Left renal cortex interstitium (tissue), 4 donors: ENCODE measurements around the gene PPM1E. TPM values are rescaled to one million over a fixed set of nuclear protein-coding genes. Genes with fewer than 3 reads are reported as not detected.
"Not testable (repeated sequence)": the region's sequence is repeated elsewhere in the genome, so short reads cannot be mapped to it uniquely, and the experiment has no call there.

Experiments used
- DNase-seq, 4 donors: peaks; one replicate each; pipeline ENCODE4 v3.0.0-alpha.2; 2013; ENCODE audit warnings: low read depth in 4 of 4, low spot score in 2 of 4, missing footprints in 1 of 4
- polyA plus RNA-seq, 4 donors: library from polyadenylated mRNA; unstranded; fragments of 120-200 nt; gene quantifications; one replicate each; pipeline ENCODE4 v1.2.1, GENCODE V29; 2013; ENCODE audit not compliant: insufficient read length in 4 of 4

PPM1E gene
- 1 to 10 TPM; 3.4 to 4.2 (median 3.6) TPM for polyA plus RNA-seq

DNA sequence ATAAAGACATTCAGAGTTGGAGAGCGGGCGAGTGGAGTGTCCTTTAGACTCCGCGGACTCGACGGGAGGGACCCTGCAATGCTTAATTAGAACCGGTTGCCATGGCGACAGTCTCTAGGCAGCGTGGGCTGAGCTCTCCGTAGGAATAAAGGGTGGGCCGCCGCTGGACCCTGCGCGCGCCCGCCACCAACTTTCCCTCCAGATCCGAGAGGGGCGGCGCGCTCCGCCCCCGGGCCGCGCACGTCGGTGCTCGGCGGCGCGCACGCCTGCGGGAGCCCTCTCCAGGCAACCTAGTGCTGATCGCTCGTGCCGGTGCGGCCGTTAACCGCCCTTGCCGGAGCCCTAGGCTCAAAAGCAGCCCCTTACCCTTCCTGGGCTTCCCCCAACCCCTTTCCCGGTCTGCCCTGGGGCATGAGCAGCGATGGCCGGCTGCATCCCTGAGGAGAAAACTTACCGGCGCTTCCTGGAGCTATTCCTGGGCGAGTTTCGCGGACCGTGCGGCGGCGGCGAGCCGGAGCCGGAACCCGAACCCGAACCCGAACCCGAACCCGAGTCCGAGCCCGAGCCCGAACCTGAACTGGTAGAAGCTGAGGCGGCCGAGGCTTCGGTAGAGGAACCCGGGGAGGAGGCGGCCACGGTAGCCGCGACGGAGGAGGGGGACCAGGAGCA, at the start of gene PPM1E:
Gene PPM1E (plus strand): TSS at position 278 of the 669 bp plus-strand sequence.
- DNase-seq = peak in 3 of 4 donors; percentile 61 to 83 (median 70)

DNA sequence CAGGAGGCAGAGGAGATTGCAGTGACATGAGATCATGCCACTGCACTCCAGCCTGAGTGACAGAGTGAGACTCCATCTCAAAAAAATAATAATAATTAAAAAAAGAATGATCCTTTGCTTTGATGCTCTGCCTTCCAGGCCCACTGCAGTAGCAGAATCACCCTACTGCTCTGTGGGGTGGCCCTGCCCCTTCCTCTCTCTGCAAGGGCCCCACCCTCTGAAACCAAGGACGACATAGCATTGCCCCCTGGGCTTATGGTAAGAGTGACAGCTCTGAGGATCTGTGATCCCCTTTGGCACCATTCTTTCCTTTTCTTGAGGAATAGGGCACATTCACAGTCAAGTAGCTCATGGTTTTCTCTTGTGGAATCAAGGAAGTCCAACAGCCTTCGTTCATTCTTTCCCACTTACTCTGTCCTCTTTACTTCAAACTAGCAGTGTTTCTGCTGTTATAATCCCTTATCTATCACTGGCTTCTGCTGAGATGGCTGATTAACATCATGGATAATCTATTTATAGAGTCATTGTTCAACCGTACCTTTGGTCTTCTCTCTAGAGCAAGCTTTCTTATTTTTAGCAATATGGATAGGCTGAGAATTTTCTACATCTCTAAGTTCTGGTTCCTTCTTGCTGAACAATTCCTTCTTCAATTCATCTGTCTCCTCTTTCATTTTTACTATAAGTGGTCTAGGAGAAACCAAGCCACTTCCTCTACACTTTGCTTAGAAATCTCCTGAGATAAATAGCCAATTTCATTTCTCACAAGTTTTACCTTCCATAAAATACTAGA, 49.1 kb upstream of the PPM1E start:
- DNase-seq = no peak

DNA sequence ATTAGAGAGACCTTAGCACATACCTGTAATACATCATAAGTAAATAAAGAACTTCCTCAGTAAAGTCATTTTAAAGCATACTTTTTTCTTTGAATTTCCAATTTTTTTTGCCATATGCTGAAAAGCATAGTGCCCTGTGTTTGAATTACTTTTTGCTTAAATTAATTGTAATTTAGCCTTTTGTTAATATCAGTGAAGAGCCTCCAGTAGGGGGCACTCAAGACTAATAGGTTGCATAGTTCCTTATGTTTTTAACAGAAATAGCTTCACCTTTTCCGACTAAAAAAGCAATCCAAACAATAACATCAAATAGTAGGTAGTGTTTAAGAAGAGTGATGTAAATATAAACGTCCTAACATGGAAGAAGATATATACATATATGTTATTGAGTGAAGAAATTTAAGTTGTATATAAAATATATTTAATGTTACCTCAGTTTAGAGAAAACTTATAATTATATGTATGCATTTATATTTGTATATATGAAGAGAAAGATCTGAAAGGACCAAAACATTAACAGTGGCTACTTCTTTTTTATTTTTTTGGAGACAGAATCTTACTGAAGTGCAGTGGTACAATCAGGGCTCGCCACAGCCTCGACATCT, 44.6 kb upstream of the PPM1E start:
- peak in 2 of 4 donors; percentile 29 to 52 for DNase-seq

DNA sequence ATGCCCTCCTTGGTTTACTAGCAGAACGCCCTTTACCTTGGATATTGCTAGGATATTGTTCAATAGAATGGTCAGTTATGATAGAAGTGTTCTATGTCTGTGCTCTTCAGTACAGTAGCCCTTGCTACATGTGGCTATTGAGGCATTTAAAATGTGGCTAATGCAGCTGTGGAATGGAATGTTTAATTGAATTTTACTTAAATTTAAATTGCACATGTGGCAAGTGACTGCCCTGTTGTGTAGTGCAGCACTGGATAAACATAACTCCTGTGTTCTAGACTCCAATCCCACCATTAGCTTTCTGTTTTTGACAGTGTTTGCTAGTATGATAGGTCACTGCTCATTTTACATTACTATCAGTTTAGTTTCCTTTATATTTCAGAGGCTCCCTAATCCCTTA, 33.4 kb upstream of the PPM1E start:
- DNase-seq = no peak

DNA sequence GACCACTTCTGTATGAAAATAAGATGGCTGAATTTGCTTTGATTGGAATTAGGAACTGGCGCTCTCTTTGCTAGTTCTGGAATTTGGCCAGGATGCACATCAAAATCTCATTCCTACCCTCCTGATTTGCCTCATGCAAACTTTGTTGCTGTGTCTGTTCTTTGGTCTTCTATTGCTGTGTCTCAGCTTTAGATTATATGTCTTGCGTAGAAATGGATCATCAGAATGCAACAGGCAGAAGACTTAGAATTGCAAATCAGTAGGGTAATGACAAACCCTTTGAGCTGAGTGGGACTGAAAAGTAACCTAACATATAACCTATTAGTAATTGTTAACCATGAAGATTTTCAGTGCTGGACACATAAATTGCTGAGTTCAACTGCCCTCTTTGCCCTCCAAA, 33.0 kb upstream of the PPM1E start:
- no peak for DNase-seq

DNA sequence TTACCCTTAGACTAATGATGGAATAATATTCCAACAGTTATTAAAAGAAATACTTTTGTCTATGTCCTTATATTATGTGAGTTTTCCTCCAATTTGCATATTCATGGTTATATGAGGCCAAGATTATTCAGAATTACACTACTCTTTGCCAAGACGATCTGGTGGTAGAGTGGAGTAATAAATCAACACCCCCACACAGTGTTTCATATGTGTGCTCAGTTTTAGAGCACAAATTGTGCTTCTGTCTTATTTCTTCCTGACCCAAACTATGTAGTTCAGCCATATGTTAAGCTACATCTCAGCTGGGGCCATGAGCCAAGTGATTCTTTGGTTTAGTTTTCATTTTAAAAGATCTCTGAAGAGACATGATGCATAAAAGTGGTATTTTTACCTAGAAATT, 26.9 kb upstream of the PPM1E start:
- no peak for DNase-seq

DNA sequence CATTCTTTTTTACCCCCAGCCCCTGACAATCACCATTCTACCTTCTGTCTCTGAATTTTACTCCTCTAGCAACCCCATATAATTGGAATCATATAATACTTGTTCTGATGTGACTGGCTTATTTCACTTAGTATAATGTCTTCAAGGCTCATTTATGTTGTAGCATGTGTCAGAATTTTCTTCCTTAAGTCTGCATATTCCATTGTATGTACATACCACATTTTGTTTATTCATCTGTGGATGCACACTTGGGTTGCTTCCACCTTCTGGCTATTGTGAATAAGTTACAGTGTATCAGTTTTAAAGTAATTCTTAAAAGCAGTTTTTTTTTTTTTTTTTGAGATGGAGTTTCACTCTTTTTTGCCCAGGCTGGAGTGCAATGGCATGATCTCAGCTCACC, 24.7 kb upstream of the PPM1E start:
- DNase-seq = no peak

DNA sequence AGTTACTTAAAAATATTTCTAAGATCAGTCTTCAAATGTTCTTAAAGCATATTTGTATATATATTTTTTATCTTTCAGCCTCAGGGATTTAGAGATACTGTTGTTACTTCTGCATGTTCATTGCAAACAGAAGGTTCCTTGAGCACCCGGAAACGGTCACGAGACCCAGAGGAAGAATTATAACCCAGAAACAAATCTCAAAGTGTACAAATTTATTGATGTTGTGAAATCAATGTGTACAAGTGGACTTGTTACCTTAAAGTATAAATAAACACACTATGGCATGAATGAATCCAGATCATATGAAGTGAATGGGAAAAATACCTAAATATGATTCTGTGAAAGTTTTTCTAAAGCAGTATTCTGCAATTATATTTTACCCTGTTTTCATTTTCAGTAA, 21.6 kb upstream of the PPM1E start:
- DNase-seq = no peak

DNA sequence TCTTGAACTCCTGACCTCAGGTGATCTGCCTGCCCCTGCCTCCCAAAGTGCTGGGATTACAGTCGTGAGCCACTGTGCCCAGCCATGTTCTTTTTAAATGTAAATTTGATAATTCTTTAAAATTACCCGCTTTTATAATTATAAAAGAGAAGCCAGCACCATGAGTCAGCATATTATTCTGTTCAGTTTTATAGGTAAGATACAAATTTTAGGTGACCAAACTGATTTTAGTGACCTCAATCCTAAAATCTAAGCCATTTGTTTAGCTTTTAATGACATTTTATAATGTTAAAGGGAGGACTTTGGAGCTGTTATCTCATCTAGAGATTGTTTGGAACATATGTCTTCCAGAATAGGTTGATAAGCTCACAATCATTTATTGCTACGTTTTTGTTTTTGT, 20.8 kb upstream of the PPM1E start:
- DNase-seq = no peak

DNA sequence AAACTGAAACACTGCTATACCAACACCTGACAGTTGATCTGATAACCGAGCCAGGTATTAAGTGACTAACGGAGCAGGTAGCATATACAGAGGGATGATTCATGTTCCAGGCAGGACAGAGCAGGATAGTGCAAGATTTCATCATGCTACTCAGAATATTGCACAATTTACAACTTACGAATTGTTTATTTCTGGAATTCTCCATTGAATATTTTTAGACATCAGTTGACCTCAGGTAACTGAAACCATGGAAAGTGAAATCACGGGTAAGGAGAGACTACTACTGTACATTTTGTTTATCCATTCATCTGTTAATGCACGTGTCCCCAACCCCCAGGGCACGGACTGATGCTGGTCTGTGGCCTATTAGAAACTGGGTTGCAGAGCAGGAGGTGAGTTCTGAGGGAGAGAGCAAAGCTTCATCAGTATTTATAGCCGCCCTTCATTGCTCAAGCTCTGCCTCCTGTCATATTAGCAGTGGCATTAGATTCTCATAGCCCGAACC, 14.5 kb upstream of the PPM1E start:
- no peak for DNase-seq

DNA sequence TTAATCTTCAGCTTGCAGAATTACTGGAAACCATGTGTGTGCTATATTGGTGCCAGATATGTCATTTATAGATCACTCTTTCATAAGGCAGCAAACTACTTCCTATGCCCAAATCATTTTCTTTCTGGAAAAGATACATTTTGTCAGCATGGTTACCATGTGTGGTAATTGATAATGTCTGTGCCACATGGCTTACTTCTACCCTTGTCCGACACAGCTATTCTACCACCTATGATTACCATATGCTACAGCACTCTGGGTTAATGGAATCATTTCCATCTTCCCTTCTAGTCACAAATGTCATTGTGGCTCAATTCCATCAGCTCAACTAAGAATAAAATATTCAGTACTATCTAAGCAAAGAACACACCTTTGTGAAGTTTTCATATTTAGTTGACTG, 8.0 kb upstream of the PPM1E start:
- no peak for DNase-seq

DNA sequence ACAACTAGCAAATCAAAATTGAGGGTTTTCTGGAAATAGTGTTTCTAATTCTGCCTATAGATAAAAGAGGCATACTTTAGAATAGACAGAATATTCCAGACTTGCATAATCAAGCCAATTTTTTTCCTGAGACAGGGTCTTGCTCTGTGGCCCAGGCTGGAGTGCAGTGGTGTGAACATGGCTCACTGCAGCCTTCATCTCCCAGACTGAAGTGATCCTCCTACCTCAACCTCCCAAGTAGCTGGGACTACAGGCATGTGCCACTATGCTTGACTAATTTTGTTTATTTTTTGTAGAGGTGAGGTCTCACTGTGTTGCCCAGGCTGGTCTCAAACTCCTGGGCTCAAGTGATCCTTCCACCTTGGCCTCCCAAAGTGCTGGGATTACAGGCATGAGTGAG, 6.0 kb upstream of the PPM1E start:
- not testable (repeated sequence) for DNase-seq

DNA sequence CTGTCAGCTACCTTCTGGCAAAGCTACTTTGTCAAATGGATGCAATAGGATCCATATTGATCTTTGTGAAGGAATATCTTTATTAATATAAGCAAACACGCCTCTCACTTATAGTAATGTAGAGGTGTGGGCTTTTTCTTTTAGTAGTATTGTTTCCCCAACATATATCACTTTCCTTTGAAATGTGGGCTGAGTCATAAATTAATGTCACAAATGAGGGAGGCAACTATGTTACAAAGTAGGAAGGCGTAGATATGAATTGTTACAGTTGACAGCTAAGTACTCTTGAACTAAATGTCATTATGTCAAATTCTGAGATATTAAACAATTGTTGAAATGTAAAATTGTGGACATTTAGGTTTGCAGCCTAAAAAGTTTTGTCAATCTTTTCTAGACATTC, 2.6 kb upstream of the PPM1E start:
- DNase-seq = no peak

DNA sequence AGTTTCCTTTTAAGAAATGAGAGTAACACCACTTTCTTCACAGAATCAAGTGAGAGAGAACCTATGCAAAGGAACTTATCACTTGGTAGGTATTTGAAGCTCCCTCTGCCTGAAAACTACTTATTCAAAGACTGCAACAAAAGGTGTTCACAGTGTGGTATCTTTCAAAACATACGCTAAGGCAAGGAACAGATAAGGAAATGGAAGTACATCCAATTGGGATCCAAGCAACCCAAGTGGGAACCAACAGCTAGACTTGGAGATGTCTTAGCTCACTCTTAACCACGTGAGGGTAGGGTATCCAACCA, 431 bp upstream of the PPM1E start:
- no peak for DNase-seq

DNA sequence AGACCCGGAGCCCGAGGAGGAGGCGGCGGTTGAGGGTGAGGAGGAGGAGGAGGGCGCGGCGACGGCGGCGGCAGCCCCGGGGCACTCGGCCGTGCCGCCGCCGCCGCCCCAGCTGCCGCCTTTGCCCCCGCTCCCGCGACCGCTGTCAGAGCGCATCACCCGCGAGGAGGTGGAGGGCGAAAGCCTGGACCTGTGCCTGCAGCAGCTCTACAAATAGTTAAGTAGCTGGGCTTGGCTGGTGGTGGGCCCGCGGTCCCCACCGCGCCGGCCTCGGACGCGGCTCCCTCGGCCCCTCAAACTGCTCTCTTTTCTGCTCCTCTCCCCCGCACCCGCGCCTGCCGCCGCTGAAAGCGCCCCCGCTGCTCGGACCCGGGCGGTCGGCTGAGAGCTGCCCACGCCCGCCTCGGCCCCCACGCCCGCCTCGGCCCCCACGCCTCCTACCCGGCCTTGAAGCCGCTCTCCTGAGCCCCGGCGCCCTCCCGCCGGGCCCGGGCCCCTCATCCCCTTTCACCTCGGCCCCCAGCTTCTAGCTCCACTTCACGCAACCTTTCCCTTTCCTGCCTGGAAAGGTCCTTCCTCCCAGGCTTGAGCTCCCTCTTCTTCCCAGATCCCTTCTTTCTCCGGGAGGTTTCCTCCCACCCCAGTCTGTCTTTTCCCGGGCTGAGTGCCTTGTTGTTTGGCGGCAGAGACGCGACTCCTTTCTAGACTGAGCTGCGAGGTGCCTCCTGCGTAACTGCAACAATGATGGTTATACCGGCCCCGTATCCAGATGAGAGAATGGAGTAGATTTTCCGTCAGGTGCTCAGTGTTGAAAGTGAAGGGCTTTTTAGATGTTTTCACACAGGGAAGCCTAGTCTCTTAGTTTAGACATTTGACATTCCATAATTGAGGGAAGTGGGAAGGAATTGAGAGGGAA, 850 bp downstream of the PPM1E start:
- DNase-seq = peak in 1 of 4 donors; percentile 5

DNA sequence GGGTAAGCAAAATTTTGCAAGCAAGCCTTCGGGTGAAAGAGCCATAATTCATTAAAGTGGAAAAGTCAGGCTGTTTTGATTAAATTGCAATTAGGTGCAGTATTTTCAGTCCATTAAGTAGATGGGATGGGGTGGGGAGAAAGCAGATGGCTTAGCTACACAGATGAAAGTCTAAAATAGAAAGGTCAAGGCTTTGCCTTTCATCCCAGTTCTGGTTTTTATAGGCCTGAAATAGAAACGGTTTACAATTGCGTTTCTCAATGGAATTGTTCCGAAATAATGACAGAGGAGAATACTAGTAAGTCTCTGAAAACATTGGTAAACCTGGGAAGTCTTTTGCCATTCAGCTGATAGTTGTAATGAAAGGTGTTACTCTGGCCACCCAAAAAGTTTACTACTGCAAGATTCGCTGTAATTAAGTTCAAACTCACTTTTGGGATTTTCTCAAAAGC, 1.5 kb downstream of the PPM1E start:
- no peak for DNase-seq

DNA sequence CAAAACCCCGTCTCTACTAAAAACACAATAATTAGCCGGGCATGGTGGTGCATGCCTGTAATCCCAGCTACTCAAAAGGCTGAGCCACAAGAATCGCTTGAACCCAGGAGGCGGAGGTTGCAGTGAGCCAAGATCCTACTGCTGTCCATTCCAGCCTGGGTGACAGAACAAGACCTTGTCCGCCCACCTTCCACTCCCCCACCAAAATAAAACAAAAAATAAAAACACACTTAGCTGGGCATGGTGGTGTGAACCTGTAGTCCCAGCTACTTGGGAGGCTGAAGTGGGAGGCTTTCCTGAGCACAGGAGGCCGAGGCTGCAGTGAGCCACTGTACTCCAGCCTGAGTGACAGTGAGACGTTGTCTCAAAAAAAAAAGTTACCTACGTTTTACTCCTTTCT, 3.2 kb downstream of the PPM1E start:
- DNase-seq = no peak

DNA sequence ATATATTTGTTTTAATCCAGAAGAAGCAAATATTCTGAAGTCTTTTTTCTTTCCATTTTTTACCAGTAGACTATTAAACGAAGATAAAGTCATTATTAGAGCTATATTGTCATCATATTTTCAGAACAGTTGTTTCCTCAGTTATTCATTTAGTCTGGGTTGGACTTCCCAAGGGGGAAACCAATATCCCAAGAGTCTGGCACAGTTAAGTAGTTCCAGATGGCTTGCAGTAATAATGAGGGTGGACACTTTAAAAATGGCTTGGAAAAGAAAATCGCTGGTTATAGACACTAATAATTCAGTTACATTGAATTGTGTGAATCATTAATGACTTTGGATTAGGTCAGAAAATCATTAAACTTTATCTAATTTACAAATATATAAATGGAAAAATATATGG, 3.9 kb downstream of the PPM1E start:
- DNase-seq = no peak

DNA sequence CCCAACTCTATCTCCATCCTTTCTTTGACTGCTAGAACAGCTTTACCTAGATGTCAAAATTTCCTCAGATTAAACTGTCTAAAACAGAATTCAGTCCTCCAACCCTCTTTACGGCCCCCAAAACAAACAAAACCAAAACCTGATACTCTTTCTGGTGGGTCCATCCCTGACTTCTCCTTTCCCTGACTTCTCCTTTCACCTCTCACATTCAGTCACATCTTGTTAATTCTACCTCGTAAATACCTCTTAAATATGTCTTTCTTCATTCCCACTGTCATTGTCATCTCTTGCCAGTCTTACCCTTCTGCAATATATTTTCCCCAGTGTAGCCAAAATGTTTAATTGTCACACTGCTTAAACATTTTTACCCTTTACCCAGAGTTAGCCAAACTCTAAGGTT, 4.6 kb downstream of the PPM1E start:
- DNase-seq = no peak

DNA sequence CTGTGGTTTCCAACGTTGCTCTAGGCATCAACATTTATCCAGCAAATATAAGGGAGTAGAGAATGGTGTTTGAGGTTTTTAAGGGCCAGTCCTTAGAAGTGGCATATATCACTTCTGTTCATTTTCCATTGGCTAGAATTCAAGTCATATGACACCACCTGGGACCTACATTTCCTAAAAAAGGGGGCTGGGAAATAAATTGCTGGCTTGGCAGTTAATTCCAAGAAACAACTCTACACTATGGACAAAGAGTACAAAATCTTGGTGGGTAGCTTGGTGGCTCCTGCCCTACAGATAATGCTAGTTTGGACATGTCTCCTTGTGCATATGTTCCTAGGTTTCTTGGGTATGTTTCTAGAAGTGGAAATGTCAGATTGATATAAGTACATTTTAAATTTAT, 7.6 kb downstream of the PPM1E start:
- no peak for DNase-seq

DNA sequence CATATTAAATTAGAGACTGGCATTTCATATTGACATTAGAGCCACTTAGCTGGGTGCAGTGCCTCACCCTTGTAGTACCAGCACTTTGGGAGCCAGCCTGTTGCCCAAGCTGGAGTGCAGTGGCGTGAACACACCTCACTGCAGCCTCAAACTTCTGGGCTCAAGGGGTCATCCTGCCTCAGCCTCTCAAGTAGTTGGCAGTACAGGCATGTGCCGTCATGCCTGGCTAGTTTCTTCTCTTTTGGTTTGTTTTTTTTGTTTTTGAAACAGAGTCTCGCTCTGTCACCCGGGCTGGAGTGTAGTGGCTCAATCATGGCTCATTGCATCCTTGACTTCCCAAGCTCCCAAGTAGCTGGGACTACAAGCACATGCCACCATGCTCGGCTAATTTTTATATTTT, 8.7 kb downstream of the PPM1E start:
- DNase-seq = peak in 2 of 4 donors; percentile 11 to 39
